HAP-1 (cell line): ENCODE results near the gene FAM219A.

Experiments used
- DNase-seq, 2 experiments: peaks; one replicate each; pipeline ENCODE4 v3.0.0-alpha.2; 2016 to 2020; ENCODE audit warnings: low spot score in 2 of 2
- H3K27me3 ChIP-seq: fragments of 250-450 bp; sonication (Bioruptor Pico); 2 replicates; pipeline ENCODE4 v1.5.1; 2020; ENCODE audit warnings: low read depth, mild to moderate bottlenecking, moderate library complexity
- H3K36me3 ChIP-seq: fragments of 250-450 bp; sonication (Bioruptor Pico); replicated peaks from 2 replicates; pipeline ENCODE4 v1.5.1; 2020; ENCODE audit warnings: mild to moderate bottlenecking
- H3K4me1 ChIP-seq: fragments of 250-450 bp; sonication (Bioruptor Pico); 2 replicates; pipeline ENCODE4 v1.5.1; 2020; ENCODE audit warnings: mild to moderate bottlenecking
- H3K4me3 ChIP-seq: fragments of 250-450 bp; sonication (Bioruptor Pico); 2 replicates; pipeline ENCODE4 v1.5.1; 2020; ENCODE audit warnings: mild to moderate bottlenecking, moderate library complexity
- H3K9me3 ChIP-seq: fragments of 250-450 bp; sonication (Bioruptor Pico); 2 replicates; pipeline ENCODE4 v1.5.1; 2020; ENCODE audit warnings: mild to moderate bottlenecking, moderate library complexity
- in situ Hi-C: fragments of 300-500 bp; cut with MboI; formaldehyde crosslinking; loops from 3 replicates; pipeline ENCODE4 v1.14.3; 2020; ENCODE audit warnings: low sequenced_read_pairs, inconsistent platforms, mixed read lengths

FAM219A gene

DNA sequence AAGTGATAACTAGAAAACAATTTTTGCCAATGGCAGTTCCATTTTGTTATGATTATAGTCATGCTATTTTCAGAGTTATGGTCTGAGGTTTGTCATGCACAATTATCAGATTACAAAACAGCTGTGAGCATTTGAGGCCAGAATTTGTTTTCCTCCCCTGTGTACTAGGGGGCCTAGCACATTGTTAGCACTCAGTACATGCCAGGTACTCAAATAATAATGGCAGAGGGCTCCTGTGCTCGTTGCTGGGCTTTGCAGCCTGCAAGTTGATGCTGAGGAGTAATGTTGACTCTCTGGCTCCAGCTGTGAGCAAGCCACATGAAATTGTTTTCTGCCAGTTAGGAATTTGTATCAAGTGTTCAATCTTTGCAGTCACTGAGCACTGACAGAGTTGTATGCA is 7.1 kb upstream of the FAM219A start:
- no peak overlapping the region for H3K4me3 ChIP-seq
- H3K9me3 ChIP-seq = no peaks in the 10 kb centered on the region
- in situ Hi-C loops = no loop called here
- no peaks in the 10 kb centered on the region for H3K36me3 ChIP-seq
- no peaks in the 10 kb centered on the region for H3K27me3 ChIP-seq
- DNase-seq = no peak
- H3K4me1 ChIP-seq = peaks cover 40% of the 10 kb centered on the region

DNA sequence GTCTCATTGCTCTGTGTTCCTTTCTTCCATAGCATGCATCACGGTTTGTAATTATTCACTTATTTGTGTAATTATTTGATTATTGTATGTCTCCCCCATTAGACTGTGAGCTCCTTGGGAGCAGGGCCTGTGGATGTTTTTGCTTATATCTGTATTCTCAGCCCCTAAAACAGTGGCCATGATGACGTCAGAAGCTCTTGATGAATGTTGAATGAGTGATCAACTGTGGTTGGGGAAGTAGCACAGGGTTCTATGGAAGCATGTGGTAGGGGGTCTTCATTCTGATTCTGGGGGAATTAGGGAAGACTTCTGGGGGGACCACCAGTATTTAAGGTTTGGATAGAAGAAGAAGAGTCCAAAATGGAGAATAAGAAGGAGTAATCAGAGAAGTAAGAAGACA is 6.2 kb upstream of the FAM219A start:
- no peak for DNase-seq
- in situ Hi-C loops = no loop called here
- Histone ChIP-seq H3K36me3 (no peaks in the 10 kb centered on the region), H3K27me3 (no peaks in the 10 kb centered on the region), H3K4me3 (no peak overlapping the region), H3K4me1 (peaks cover 31% of the 10 kb centered on the region), H3K9me3 (no peaks in the 10 kb centered on the region)

DNA sequence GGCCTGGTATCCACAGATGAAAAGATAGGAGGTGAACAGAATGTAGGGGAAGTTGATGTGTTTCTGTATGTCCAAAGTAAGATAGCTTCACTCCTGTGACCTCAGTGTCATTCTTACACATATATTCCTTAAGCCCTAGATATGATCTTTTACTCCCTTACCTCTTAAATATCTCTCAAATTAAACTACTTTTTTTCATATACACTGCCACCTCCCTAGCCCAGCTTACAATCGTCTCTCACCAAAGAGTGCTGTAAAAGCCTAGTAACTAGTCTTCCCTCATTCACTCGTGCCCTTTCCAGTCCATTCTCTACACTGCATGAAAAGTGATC is 5.5 kb upstream of the FAM219A start:
- Histone ChIP-seq H3K36me3 (no peaks in the 10 kb centered on the region), H3K27me3 (no peaks in the 10 kb centered on the region), H3K9me3 (no peaks in the 10 kb centered on the region), H3K4me3 (no peak overlapping the region), H3K4me1 (peaks cover 29% of the 10 kb centered on the region)
- no peak for DNase-seq
- in situ Hi-C loops = no loop called here

DNA sequence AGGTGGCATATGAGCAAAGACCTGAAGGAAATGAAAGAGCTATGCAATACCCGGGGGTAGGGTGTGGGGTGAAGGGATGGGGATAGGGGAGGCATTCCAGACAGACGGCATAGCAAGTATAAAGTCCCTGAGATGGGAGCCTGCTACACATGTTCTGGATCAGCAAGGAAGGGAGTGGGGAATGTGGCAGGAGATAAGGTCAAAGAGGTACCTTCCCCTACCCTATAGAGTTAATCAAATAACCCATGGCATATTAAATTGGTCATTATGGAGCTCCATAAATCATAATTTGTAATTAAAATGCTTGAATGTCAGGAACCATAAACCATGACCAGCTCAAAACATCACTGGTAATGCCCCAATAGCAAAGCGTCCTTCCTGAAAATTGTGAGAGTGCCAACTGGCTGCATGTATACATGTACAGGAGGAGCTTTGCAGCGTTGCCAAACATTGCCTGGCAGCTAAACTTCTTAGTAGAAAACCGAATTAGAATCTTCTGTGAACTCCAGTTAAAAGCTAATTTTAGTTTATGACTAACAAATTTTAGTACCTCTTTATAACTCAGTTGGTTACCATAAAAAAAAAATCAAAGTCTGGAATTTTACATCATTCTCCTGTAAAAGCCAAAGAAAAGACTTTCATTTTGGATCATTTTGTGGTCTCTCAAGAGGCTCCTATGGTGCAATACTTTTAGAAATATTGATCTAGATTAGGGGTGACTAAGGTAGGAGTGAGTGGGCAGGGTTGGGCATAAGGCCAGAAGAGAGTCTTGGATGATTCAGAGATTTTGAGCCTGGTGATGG is 4.9 kb upstream of the FAM219A start:
- no peak overlapping the region for H3K4me3 ChIP-seq
- H3K4me1 ChIP-seq = peaks cover 31% of the 10 kb centered on the region
- H3K9me3 ChIP-seq = no peaks in the 10 kb centered on the region
- no peaks in the 10 kb centered on the region for H3K36me3 ChIP-seq
- H3K27me3 ChIP-seq = no peaks in the 10 kb centered on the region
- in situ Hi-C loops = no loop called here
- DNase-seq = no peak

DNA sequence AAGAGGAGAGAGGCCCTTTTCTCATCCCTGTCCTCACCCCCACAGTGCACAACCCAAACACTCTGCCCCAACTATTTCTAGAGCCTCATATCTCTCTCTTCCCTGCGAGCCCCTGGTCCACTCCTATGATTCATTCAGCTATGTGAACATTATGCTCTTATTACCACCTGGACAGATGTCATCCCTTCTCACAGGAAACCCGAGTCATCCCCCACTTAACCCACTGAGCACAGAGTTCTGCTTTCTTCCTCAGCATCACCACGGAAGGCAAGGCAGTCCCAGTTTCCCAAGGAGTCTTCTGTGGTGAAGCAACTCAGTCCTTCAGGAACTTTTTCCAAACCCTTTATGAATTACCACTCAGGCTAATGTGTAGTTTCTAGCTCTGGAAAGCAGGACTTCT is 1.6 kb upstream of the FAM219A start:
- in situ Hi-C loops = no loop called here
- H3K4me3 ChIP-seq = no peak overlapping the region
- H3K36me3 ChIP-seq = peaks cover 4% of the 10 kb centered on the region
- peaks cover 15% of the 10 kb centered on the region for H3K4me1 ChIP-seq
- H3K27me3 ChIP-seq = no peaks in the 10 kb centered on the region
- DNase-seq = no peak
- no peaks in the 10 kb centered on the region for H3K9me3 ChIP-seq

DNA sequence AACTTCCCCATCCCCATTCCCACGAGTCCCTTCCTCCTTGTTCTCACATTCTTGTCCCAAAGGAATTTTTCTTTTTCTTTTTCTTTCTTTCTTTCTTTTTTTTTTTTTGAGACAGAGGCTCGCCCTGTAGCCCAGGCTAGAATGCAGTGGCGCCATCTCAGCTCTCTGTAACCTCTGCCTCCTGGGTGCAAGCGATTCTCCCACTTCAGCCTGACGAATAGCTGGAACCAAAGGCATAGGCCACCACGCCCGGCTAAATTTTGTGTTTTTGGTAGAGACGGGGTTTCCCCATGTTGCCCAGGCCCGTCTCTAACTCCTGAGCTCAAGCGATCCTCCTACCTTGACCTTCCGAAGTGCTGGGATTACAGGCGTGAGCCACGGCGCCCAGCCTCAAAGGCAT is 986 bp upstream of the FAM219A start:
- no peak overlapping the region for H3K4me3 ChIP-seq
- peaks cover 4% of the 10 kb centered on the region for H3K36me3 ChIP-seq
- no peak for DNase-seq
- no peaks in the 10 kb centered on the region for H3K27me3 ChIP-seq
- H3K4me1 ChIP-seq = peaks cover 19% of the 10 kb centered on the region
- in situ Hi-C loops = no loop called here
- no peaks in the 10 kb centered on the region for H3K9me3 ChIP-seq

DNA sequence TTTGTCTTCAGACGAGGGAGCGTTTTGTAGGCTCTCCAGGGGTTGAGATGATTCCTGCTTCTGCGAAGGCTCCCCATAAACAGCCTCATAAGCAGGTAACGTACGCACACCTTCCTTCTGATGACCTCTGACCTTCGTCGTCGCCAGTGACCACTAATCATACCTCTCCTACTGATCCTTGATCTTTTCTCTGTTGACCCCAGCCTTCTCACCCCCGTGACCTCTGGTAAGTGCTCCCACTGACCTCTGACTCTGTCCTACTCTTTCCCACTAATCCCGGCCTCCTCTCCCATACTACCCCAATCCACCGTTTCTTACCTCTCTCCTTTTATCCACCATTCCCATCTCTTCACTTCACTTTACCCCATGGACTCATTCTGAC is 580 bp upstream of the FAM219A start:
- no peak for DNase-seq
- H3K4me1 ChIP-seq = peaks cover 19% of the 10 kb centered on the region
- in situ Hi-C loops = no loop called here
- H3K9me3 ChIP-seq = no peaks in the 10 kb centered on the region
- H3K36me3 ChIP-seq = peaks cover 4% of the 10 kb centered on the region
- H3K27me3 ChIP-seq = no peaks in the 10 kb centered on the region
- peak overlapping the region; percentile 78 for H3K4me3 ChIP-seq

DNA sequence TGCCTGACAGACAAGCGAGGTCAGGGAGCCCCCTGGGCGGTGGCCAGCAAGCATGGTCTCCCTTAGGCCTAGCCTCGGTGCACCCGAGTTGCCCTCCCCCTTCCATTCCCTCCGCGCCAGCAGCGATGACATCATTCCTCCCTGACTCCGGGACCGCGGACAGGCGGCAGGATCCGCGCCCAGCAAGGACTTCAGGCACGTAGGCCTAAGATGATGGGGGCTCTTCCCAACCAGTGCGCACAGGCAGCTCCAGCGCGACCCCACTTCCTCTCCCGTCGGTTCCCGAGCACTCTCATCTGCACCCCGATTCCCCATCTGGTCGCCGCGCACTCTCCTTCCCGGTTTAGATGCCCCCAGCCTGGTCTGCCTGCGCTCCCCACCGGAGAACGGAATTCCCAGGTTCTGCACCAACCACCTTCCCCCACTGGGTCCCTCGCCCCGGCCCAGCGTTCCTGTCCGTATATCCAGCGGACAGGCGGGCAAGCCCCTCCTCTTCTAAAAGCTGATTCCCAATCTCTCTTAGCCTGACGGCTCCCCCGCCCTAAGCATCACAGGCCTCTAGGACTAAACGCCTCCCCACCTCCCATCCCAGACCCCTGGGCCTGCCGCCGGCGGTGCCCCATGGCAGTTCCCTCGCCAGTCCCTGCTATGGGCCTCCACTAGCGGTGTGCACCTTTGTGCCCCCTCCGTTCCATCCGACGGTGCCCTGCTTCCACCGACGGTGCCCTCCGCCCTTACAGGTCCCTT is 931 bp downstream of the FAM219A start:
- in situ Hi-C loops = no loop called here
- Histone ChIP-seq H3K4me1 (peaks cover 19% of the 10 kb centered on the region), H3K36me3 (peaks cover 4% of the 10 kb centered on the region), H3K4me3 (peak overlapping the region; percentile 78), H3K9me3 (no peaks in the 10 kb centered on the region), H3K27me3 (no peaks in the 10 kb centered on the region)
- peak; percentile 51 to 79 for DNase-seq

DNA sequence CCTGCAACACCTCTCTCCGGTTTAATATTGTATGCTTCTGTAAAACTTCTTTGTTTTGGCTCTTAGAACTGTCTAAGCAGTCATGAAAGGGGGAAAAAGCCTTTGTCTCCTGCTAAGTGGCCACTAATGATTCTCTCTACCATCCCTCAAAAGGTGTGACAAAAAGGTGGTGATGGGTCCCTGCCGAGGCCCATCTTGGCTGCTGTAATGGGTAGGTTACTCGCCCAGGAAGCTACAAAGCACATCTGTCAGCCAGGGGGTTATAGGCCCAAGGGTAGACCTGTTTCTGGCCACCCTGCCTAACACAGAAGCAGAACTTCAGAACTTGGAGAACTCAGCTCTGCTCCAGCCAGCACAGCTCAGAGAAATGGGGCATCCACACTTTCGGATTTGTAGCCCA is 1.6 kb downstream of the FAM219A start:
- peak overlapping the region; percentile 78 for H3K4me3 ChIP-seq

DNA sequence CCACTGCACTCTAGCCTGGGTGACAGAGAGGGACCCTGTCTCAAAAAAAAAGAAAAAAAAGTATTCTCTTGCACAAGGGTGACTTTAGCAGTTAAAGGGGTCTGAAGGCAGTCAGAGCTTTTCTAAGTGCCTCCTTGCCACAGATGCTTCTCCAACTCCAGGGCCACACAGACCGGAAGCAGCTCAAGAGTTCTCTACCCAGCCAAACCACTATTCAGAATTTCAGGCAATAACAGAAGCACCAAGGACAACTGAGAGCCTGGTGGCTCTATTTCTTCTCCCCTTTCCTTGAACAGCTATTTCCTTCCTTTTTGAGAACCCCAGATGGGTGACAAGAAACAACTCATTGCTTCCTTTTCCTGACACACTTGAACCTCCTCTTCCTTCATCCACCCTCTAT is 2.2 kb downstream of the FAM219A start:
- no peak for DNase-seq
- H3K36me3 ChIP-seq = peaks cover 4% of the 10 kb centered on the region
- H3K4me3 ChIP-seq = no peak overlapping the region
- in situ Hi-C loops = no loop called here
- H3K27me3 ChIP-seq = no peaks in the 10 kb centered on the region
- H3K4me1 ChIP-seq = peaks cover 19% of the 10 kb centered on the region
- H3K9me3 ChIP-seq = no peaks in the 10 kb centered on the region

More for the DNA sequence above, 1.6 kb downstream of the FAM219A start:
- in situ Hi-C loops = no loop called here
- peaks cover 19% of the 10 kb centered on the region for H3K4me1 ChIP-seq
- H3K27me3 ChIP-seq = no peaks in the 10 kb centered on the region
- H3K36me3 ChIP-seq = peaks cover 4% of the 10 kb centered on the region
- no peaks in the 10 kb centered on the region for H3K9me3 ChIP-seq
- no peak for DNase-seq

DNA sequence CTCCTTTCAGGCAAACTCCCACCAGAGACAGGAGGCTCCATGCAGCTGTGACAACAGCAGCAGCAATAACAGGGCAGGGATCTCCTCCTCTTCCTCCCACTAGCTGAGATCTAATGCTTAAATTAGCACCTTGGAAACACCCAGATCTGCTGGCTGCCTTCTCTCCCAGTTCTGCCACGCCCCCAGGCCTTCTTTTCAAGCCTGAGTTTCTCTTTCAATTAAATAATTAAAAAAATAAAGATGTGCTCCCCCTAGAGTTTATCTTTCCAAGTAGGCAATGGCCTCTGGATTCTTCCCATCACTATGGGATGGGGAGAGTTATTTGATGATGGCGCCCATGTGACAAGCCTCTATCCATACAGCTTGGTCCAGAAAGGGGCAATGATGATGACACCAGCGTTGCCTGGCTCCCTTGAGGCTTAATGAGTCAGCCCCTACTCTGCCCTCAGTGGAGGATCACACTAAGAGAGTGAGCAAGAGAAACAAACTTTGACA is 3.8 kb downstream of the FAM219A start:
- DNase-seq = peak; percentile 45 to 67

DNA sequence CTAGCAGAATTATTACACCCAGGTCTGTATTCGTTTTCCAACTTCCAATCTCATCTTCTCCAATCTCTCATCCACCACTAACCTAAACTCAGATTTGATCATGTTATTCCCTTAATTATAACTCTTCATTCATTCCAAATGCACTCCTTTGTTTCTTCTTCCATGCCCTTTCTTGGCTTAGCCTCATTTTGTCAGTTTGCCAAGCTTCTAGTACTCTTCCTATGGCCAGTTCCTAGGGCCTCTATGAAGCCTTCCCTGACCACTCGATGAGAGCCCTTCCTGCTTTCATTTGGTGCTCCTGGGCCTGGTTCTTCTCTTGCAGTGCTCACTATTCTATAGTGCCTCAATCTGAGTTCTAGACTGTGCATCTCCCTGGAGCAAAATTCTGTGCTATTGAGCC is 5.8 kb downstream of the FAM219A start:
- in situ Hi-C loops = no loop called here

More for the DNA sequence above, 3.8 kb downstream of the FAM219A start:
- Histone ChIP-seq H3K4me3 (no peak overlapping the region), H3K36me3 (peaks cover 4% of the 10 kb centered on the region), H3K4me1 (peaks cover 19% of the 10 kb centered on the region), H3K27me3 (no peaks in the 10 kb centered on the region), H3K9me3 (no peaks in the 10 kb centered on the region)
- in situ Hi-C loops = no loop called here

DNA sequence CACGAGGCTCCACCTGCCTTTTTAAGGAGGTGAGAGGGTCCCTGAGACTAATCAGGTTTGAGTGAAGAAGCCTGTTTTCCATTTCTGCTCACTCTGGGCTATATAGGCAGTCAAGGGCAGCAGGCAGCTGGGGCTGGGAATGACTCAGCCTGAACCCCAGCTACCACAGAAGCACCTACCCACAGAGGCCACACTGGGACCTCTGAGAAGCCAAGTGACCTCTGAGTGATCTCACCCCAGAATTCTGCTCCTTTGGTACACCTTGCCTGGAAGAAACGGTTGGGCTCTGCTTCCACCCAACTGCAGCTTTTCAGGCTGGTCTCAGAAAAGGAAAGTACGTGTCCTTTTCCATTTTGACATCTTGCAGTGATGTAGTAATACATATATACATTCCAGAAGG is 6.8 kb downstream of the FAM219A start:
- Histone ChIP-seq H3K4me1 (peaks cover 10% of the 10 kb centered on the region), H3K27me3 (no peaks in the 10 kb centered on the region), H3K4me3 (no peak overlapping the region), H3K36me3 (peaks cover 3% of the 10 kb centered on the region), H3K9me3 (no peaks in the 10 kb centered on the region)
- no peak for DNase-seq
- in situ Hi-C loops = no loop called here

More for the DNA sequence above, 5.8 kb downstream of the FAM219A start:
- H3K36me3 ChIP-seq = peaks cover 4% of the 10 kb centered on the region
- no peak overlapping the region for H3K4me3 ChIP-seq
- H3K9me3 ChIP-seq = no peaks in the 10 kb centered on the region
- H3K27me3 ChIP-seq = no peaks in the 10 kb centered on the region
- DNase-seq = no peak
- H3K4me1 ChIP-seq = peaks cover 15% of the 10 kb centered on the region

DNA sequence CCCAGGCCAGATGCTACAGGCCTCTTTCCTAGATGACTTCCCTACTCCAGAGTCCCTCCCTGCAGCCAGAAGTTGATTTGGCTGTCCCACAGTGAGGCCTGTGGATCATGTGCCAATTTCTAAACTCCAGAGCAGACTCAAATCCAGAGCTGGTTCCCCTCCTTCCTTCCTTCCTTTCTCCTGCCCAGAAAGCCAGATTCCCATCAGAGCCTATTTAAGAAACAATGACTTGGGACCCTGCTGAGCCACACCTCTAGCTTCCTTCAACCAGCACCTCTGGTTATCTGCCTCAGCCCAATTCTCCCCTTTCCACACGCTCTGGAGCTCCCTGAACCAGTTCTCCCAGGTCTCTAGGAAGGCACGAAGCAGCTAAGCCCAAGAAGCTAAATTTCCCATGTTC is 7.2 kb downstream of the FAM219A start:
- Histone ChIP-seq H3K36me3 (no peaks in the 10 kb centered on the region), H3K9me3 (no peaks in the 10 kb centered on the region), H3K4me1 (peaks cover 7% of the 10 kb centered on the region; the same call in 1 of the 2 replicates), H3K27me3 (no peaks in the 10 kb centered on the region), H3K4me3 (no peak overlapping the region)
- in situ Hi-C loops = no loop called here
- DNase-seq = no peak
